ENCODE data around the gene DCAF11.
"Not testable (repeated sequence)": the region's sequence is repeated elsewhere in the genome, so short reads cannot be mapped to it uniquely, and the experiment has no call there.

Gene DCAF11

GRCh38 chr14:24100982-24101494, 13.5 kb upstream of the DCAF11 start:
- Histone ChIP-seq H3K36me3 (ENCODE audit: insufficient read depth, low read length) (peaks cover 7% of the 10 kb centered on the region), H3K4me1 (ENCODE audit: insufficient read depth, low read length) (no peaks in the 10 kb centered on the region), H3K9ac (ENCODE audit: low read length) (no peak overlapping the region), H3K27ac (ENCODE audit: low read depth, low read length) (no peak overlapping the region), H3K9me3 (ENCODE audit: low read length) (no peaks in the 10 kb centered on the region), H3K27me3 (ENCODE audit: control insufficient read depth in 1 of 2, insufficient read depth in 2 of 2, low read length in 2 of 2) (no peaks in the 10 kb centered on the region), H3K4me3 (ENCODE audit: low read depth in 1 of 2, low read length in 2 of 2) (no peak overlapping the region)

GRCh38 chr14:24102357-24103048, 12.1 kb upstream of the DCAF11 start:
- H3K9me3 ChIP-seq (ENCODE audit: low read length) = no peaks in the 10 kb centered on the region
- H3K27me3 ChIP-seq (ENCODE audit: control insufficient read depth in 1 of 2, insufficient read depth in 2 of 2, low read length in 2 of 2) = no peaks in the 10 kb centered on the region
- H3K9ac ChIP-seq (ENCODE audit: low read length) = no peak overlapping the region
- H3K36me3 ChIP-seq (ENCODE audit: insufficient read depth, low read length) = peaks cover 7% of the 10 kb centered on the region
- no peaks in the 10 kb centered on the region for H3K4me1 ChIP-seq (ENCODE audit: insufficient read depth, low read length)
- H3K4me3 ChIP-seq (ENCODE audit: low read depth in 1 of 2, low read length in 2 of 2) = no peak overlapping the region
- H3K27ac ChIP-seq (ENCODE audit: low read depth, low read length) = no peak overlapping the region

- Histone ChIP-seq H3K4me1 (ENCODE audit: insufficient read depth, low read length) (peaks cover under 1% of the 10 kb centered on the region), H3K27me3 (ENCODE audit: control insufficient read depth in 1 of 2, insufficient read depth in 2 of 2, low read length in 2 of 2) (no peaks in the 10 kb centered on the region), H3K27ac (ENCODE audit: low read depth, low read length) (no peak overlapping the region), H3K9me3 (ENCODE audit: low read length) (no peaks in the 10 kb centered on the region), H3K9ac (ENCODE audit: low read length) (no peak overlapping the region), H3K36me3 (ENCODE audit: insufficient read depth, low read length) (peaks cover 5% of the 10 kb centered on the region), H3K4me3 (ENCODE audit: low read depth in 1 of 2, low read length in 2 of 2) (no peak overlapping the region)
These were observed 11.1 kb upstream of the DCAF11 start for GRCh38 chr14:24103451-24103850.

DNA sequence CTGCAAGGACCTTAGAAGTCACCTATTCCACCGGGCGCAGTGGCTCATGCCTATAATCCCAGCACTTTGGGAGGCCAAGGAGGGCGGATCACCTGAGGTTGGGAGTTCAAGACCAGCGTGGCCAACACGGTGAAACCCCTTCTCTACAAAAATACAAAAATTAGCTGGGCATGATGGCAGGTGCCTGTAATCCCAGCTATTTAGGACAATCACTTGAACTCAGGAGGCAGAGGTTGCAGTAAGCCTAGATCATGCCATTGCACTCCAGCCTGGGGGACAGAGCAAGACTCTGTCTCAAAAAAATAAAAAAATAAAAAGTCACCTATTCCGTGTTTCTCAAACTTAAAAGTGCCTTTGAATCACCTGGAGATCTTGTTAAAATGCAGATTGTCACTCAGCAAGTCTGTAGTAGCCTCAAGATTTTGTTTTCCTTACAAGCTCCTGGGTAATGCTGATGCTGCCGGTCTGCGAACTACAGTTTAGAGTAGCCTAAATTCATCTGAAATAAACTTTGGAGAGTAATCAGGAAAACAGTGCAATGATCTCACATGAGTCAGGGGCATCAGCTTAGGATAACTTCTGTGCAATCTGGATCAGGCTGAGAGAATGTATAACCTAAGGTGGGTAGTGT, 8.9 kb upstream of the DCAF11 start:
- H3K9me3 ChIP-seq (ENCODE audit: low read length); H3K4me1 ChIP-seq (ENCODE audit: insufficient read depth, low read length); H3K4me3 ChIP-seq (ENCODE audit: low read depth in 1 of 2, low read length in 2 of 2); H3K9ac ChIP-seq (ENCODE audit: low read length); H3K27ac ChIP-seq (ENCODE audit: low read depth, low read length); H3K36me3 ChIP-seq (ENCODE audit: insufficient read depth, low read length); H3K27me3 ChIP-seq (ENCODE audit: control insufficient read depth in 1 of 2, insufficient read depth in 2 of 2, low read length in 2 of 2): not testable (repeated sequence)

GRCh38 chr14:24106672-24107271, 7.8 kb upstream of the DCAF11 start:
- Histone ChIP-seq H3K36me3 (ENCODE audit: insufficient read depth, low read length) (no peaks in the 10 kb centered on the region), H3K27me3 (ENCODE audit: control insufficient read depth in 1 of 2, insufficient read depth in 2 of 2, low read length in 2 of 2) (no peaks in the 10 kb centered on the region), H3K9ac (ENCODE audit: low read length) (no peak overlapping the region), H3K4me1 (ENCODE audit: insufficient read depth, low read length) (peaks cover 6% of the 10 kb centered on the region), H3K27ac (ENCODE audit: low read depth, low read length) (no peak overlapping the region), H3K9me3 (ENCODE audit: low read length) (no peaks in the 10 kb centered on the region), H3K4me3 (ENCODE audit: low read depth in 1 of 2, low read length in 2 of 2) (no peak overlapping the region)

DNA sequence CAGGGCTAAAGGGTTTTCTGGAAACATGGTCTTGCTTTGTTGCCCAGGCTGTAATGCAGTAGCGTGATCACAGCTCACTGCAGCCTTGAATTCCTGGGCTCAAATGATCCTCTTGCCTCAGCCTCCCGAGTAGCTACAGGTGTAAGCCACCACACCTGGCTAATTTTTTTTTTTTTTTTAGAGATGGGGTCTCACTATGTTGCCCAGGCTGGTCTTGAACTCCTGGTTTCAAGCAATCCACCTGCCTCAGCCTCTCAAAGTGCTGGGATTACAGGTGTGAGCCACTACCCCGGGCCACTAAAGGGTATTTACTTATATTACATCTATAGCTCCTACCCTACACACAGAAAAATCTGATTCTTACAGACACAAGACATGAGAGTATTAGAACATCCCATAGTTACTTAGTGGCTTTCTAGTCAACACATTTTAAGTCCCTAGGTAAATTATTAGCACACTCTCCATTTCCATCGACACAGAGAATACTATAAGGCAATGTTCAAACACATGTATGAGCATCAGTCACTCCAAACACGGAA, 6.2 kb upstream of the DCAF11 start:
- Histone ChIP-seq H3K27me3 (ENCODE audit: control insufficient read depth in 1 of 2, insufficient read depth in 2 of 2, low read length in 2 of 2) (no peaks in the 10 kb centered on the region), H3K36me3 (ENCODE audit: insufficient read depth, low read length) (no peaks in the 10 kb centered on the region), H3K9me3 (ENCODE audit: low read length) (no peaks in the 10 kb centered on the region), H3K4me1 (ENCODE audit: insufficient read depth, low read length) (peaks cover 9% of the 10 kb centered on the region), H3K27ac (ENCODE audit: low read depth, low read length) (no peak overlapping the region), H3K4me3 (ENCODE audit: low read depth in 1 of 2, low read length in 2 of 2) (no peak overlapping the region), H3K9ac (ENCODE audit: low read length) (no peak overlapping the region)

DNA sequence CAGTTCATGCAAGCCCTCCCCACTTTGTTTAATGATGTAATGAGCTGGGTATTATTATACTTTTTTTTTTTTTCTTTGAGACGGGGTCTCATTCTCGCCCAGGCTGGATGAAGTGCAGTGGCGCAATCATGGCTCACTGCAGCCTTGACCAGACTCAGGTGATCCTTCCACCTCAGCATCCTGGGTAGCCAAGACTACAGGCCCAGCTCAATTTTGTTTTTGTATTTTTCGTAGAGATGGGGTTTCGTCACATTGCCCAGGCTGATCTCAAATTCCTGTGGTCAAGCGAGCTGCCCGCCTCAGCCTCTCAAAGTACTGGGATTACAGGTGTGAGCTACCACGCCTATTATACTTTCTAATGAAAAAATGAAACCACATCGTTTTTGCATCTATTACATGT, 4.5 kb upstream of the DCAF11 start:
- Histone ChIP-seq H3K9ac (ENCODE audit: low read length) (no peak overlapping the region), H3K9me3 (ENCODE audit: low read length) (no peaks in the 10 kb centered on the region), H3K27ac (ENCODE audit: low read depth, low read length) (no peak overlapping the region), H3K27me3 (ENCODE audit: control insufficient read depth in 1 of 2, insufficient read depth in 2 of 2, low read length in 2 of 2) (no peaks in the 10 kb centered on the region), H3K4me1 (ENCODE audit: insufficient read depth, low read length) (peaks cover 10% of the 10 kb centered on the region), H3K4me3 (ENCODE audit: low read depth in 1 of 2, low read length in 2 of 2) (no peak overlapping the region), H3K36me3 (ENCODE audit: insufficient read depth, low read length) (no peaks in the 10 kb centered on the region)

DNA sequence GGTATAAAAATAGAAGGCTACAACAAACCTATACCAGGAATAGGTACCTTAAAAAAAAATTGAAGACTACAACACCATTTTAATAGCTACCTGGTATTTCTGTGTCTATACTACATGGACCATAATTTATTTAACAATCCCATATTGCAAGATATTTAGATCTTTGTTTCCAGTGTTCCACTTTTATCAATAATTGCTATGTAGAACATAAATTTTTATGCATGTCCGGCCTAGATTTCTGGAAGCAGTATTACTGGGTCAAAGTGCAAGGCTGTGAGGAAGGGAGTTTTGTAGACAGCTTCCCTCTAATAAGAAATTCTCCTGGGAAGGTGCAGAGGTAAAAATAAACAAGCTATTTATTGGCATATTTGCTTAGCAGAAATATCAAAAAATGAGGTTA, 4.1 kb upstream of the DCAF11 start:
- H3K27me3 ChIP-seq (ENCODE audit: control insufficient read depth in 1 of 2, insufficient read depth in 2 of 2, low read length in 2 of 2) = no peaks in the 10 kb centered on the region
- H3K4me3 ChIP-seq (ENCODE audit: low read depth in 1 of 2, low read length in 2 of 2) = no peak overlapping the region
- no peak overlapping the region for H3K9ac ChIP-seq (ENCODE audit: low read length)
- no peaks in the 10 kb centered on the region for H3K36me3 ChIP-seq (ENCODE audit: insufficient read depth, low read length)
- no peak overlapping the region for H3K27ac ChIP-seq (ENCODE audit: low read depth, low read length)
- H3K4me1 ChIP-seq (ENCODE audit: insufficient read depth, low read length) = peaks cover 12% of the 10 kb centered on the region
- no peaks in the 10 kb centered on the region for H3K9me3 ChIP-seq (ENCODE audit: low read length)

- Histone ChIP-seq H3K27me3 (ENCODE audit: control insufficient read depth in 1 of 2, insufficient read depth in 2 of 2, low read length in 2 of 2) (no peaks in the 10 kb centered on the region), H3K9me3 (ENCODE audit: low read length) (no peaks in the 10 kb centered on the region), H3K27ac (ENCODE audit: low read depth, low read length) (peak overlapping the region; percentile 87), H3K36me3 (ENCODE audit: insufficient read depth, low read length) (peaks cover 11% of the 10 kb centered on the region), H3K4me3 (ENCODE audit: low read depth in 1 of 2, low read length in 2 of 2) (peak overlapping the region; percentile 82 to 84), H3K9ac (ENCODE audit: low read length) (peak overlapping the region; percentile 66), H3K4me1 (ENCODE audit: insufficient read depth, low read length) (peaks cover 25% of the 10 kb centered on the region)
These were observed 1.2 kb upstream of the DCAF11 start for GRCh38 chr14:24113379-24113800.

GRCh38 chr14:24113801-24114531, 611 bp upstream of the DCAF11 start:
- peak overlapping the region; percentile 66 for H3K9ac ChIP-seq (ENCODE audit: low read length)
- peaks cover 20% of the 10 kb centered on the region for H3K4me1 ChIP-seq (ENCODE audit: insufficient read depth, low read length)
- H3K36me3 ChIP-seq (ENCODE audit: insufficient read depth, low read length) = peaks cover 17% of the 10 kb centered on the region
- H3K9me3 ChIP-seq (ENCODE audit: low read length) = no peaks in the 10 kb centered on the region
- H3K27ac ChIP-seq (ENCODE audit: low read depth, low read length) = peak overlapping the region; percentile 87
- peak overlapping the region; percentile 82 to 84 for H3K4me3 ChIP-seq (ENCODE audit: low read depth in 1 of 2, low read length in 2 of 2)
- H3K27me3 ChIP-seq (ENCODE audit: control insufficient read depth in 1 of 2, insufficient read depth in 2 of 2, low read length in 2 of 2) = no peaks in the 10 kb centered on the region

Data from muscle layer of colon (tissue), 2 donors.